HG03064 (cell line): Measurements from ENCODE around the gene SPATA16.
"Not testable (repeated sequence)": the region's sequence is repeated elsewhere in the genome, so short reads cannot be mapped to it uniquely, and the experiment has no call there.

Experiments used
- ATAC-seq: cut with Tn5 transposase; IDR thresholded peaks from one replicate; pipeline ENCODE4 v1.9.1; 2021; ENCODE audit warnings: low read depth; ENCODE audit not compliant: unreplicated experiment

SPATA16 gene

DNA sequence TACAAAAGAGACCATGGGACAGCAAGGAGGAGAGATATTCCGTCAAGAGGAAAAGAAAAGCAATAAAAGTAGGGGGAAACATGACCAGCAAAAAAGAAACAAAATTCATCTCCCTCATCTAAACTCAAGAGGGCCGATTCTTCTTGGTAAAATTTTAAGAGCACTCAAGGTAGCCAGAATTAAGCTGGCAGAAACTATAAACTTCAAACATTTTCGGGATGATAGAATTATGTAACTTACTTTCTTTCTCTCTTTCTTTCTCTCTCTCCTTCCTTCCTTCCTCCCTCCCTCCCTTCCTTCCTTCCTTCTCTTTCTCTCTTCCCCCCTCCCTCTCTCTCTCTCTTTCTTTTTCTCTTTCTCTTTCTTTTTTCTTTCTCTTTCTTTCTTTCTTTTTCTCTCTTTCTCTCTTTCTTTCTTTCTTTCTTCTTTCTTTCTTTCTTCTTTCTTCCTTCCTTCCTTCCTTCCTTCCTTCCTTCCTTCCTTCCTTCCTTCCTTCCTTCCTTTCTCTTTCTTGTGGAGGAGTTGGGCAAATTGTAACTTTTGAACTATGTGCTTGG, 180.3 kb downstream of the SPATA16 start:
- ATAC-seq = not testable (repeated sequence)

DNA sequence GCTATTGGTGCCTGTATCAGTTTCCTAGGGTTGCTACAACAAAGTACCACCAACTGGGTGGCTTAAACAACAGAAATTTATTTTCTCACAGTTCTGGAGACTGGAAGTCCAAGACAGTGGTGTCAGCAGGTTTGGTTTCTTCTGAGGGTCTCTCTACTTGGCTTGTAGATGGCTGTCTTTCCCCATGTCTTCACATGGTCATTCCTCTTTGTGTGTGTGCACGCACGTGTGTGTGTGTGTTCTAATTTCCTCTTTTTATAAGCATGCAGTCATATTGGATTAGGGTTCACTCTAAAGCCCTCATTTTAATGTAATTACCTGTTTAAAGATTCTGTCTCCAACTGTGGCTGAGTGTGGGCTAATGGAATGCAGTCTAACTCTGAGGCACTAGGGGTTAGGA, 182.5 kb downstream of the SPATA16 start:
- ATAC-seq = no peak

DNA sequence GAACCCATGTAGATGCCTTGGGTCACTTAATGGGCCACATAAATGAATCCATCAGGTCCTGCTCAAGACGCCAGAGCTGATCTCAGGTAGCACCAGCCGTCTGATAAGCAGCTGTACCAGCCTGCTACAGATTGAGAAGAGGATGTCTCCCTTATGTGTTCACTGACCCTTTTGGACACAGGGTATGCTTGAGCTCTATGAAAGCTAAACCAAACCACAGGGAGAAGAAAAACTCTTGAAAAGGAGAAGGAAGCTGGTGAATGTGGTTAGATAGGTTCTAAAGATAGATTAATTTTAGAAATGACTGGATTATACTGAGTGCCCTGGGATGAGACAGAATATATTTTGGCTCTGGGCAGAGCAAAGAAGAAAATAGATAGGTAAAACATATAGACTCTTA, 187.5 kb downstream of the SPATA16 start:
- ATAC-seq = no peak

DNA sequence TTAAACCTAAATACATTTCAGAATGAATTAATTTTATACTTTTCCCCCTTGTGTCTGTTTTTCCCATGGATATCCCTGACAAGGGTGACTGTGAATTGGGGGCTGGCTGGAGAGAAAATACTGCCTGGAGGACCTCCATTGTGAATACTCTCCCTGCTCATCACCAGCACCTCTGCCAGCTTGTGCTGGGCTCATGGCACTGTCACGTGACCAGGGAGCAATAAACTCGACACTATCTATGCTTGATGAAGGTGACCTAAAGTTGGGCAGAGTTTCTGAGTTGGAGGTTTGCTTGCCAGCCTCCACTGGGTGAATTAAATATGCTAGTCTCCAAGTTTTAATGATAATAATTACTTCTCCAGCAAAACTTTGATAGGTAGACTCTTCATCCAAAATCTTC, 189.5 kb downstream of the SPATA16 start:
- ATAC-seq = no peak

DNA sequence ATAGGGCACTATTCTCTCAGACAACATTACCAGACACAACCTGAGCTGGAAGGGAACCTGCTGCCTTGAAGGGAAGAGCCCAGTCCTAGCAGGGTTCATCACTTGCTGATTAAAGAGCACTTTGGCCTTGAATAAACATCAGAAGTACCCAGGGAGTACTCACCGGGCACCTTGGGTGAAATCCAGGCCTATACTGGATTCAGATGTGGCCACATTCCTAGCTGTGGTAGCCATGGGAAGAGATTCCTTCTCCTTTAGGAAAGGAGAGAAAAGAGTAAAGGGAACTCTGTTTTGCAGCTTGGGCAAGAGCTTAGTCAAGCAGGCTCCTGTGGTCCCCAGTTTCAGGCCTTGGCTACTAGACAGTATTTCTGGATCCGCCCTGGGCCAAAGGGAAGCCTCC, 195.0 kb downstream of the SPATA16 start:
- ATAC-seq = no peak

DNA sequence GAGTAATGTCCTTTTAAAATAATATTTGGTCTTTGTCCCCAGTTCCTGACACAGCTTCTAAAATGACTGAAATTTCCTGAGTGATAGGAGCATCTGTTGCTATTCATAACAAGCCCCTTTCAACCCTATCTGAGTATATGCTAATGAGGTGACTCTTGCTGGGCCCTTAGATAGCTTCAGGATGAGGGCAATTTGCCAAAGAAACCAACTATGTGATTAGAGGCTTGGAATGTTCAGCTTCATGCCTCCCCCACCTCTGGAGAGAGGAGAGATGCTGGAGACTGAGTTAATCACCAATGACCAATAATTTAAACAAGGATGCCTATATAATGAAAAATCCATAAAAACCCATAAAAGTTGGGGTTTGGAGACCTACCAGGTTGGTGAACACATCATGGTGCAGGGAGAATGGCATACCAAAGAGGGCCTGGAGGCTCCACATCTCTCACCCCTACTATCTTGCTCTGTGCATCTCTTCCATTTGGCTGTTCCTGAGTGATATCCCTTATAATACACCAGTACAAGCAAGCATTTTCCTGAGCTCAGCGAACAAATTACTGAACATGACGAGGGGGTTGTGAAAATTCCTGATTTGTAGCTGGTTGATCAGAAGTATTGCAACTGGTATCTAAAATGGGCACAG, 201.3 kb downstream of the SPATA16 start:
- no peak for ATAC-seq

DNA sequence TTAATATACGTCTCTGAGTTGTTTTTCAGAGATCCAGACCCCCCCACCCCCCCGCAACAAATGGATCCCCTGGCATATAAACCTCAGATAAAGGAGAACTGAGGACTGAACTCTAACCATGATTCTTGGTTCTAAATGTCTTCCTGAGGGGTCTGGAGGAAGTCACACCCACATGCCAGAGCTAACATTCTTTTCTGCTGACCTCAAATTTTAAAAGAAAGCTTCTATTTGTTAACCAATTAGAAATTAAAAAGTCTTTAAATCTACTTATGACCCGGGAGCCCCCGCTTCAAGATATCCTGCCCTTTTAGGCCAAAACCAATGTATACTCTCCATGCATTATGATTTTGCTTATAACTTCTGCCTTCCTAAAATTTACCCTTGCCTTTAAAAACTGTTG, 202.2 kb downstream of the SPATA16 start:
- ATAC-seq = no peak

DNA sequence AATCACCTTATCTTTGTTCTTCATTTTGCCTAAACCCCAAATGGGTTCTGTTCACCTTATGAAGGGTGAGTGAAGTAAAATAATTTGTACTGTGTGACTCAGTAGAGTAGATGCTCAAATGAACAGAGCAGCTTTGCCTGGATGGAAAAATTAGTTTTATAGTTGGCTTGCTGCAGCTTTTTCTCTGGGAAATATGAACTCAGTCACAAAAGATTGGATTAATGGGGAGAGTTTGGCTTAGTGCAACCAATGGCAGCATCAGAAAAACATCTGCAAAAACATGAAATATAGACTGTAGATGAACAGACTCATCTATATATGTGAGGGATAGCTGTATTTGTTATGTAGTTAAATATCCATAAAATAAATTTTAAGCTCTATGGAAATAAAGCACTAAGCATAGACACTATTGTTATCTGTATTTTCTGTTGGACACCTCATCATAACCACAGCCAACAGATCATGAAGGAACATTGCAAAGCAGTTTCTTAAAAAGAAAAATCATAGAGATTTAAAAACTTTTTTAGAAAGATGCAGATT, 209.2 kb downstream of the SPATA16 start:
- no peak for ATAC-seq

DNA sequence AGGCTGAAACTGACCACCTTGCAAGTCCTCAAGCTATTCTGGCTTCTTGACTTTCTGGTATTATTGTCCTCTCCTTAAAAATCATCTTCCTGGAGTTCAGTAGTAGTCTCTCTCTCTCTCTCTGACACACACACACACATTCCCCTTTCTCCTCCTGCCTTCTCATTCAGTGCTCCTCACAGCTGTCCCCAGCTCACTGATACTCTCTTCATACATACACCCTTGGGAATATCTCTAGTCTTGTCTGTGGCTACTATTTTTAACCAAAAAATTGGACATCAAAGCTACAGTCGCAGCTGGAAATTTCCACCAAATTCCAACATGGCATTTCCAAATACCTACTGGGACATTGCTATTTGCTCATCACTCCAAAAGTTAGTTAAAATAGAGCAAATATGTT, 211.6 kb downstream of the SPATA16 start:
- no peak for ATAC-seq

DNA sequence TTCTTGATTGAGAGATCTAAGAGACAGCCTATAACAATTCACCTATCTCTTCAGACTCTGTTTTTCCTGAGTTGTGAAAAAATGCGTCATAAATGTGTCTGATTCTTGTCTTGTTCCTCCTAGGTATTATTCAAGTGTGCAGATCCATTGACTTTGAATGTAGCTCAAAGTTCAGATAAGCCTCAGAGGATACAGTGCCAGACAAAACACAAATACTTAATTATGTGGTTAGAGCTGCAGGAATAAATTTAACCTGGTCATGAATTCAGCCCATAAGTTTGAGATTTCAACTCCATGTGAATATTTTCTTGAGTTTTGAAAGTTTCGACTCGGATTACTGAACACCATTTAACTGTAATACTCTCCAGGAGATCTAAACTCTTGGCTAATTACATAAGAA, 216.5 kb downstream of the SPATA16 start:
- ATAC-seq = no peak

DNA sequence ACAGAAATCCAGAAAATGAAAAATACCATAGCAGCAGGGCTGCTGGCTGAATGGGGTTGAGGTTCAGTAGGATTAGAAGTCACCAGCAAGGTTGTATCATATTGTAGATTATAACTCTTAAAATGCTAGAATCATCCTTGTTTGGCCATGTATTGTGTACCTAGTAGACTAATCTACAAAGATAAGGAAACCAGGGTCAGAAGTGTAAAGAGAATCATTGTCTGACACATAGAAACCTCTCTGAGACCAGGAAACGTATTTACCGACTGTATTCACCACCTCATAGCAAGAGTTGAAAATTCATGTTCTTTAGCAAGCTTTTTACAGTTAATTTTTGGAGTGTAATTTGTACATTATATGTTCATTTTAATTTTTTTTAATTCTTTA, 221.7 kb downstream of the SPATA16 start:
- ATAC-seq = no peak

DNA sequence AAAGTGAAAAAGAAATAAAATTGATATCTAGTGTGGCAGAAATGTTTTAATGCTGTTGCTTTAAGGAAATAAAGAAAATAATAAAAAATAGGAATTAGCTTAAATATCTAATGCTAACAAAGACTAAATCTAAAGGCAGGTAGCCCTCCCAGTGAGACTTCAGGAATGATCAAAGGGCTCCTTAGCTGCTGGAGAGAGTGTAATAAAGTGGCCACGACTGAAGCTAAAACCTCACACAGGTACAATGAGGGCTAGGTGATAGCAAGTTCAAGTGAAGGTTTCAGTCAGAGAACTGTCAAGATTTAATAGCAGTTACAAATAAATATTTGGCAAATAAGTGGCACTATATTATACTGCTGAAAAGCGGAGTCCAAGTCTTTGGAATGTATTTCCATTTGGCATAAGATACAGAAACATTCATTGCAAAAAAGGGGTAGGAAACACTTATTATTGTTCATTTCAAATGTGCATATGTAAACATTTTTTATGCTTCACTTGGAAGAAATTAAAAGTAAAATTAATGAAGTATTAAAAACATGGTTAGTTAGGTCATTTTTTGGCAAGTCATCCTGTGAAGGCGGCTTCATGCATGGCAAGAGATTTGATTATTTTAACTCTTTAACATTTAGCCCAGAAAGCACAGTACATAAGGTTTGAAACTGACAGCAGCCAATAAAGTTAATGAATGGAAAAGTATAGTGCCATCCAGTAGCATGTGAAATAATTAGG, 222.3 kb downstream of the SPATA16 start:
- ATAC-seq = no peak

DNA sequence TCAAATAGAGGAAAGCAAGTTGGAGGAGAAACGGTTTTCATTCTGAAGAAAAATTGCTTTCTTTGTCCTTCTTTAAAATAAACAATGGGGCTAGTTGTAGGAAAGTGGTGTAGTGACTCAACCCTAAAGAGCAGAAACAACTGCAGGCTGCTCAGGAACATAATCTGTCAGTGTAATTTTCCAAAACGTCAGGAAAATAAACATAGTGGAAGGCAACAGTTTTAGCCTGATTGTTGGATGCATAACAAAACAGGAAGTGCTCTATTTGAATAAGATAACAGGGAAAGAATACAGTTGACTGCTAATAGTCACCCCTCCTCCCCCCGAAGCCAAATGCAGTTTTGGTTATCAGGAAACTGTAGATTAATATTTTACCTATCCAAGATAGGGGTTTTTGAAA, 222.9 kb downstream of the SPATA16 start:
- ATAC-seq = no peak

DNA sequence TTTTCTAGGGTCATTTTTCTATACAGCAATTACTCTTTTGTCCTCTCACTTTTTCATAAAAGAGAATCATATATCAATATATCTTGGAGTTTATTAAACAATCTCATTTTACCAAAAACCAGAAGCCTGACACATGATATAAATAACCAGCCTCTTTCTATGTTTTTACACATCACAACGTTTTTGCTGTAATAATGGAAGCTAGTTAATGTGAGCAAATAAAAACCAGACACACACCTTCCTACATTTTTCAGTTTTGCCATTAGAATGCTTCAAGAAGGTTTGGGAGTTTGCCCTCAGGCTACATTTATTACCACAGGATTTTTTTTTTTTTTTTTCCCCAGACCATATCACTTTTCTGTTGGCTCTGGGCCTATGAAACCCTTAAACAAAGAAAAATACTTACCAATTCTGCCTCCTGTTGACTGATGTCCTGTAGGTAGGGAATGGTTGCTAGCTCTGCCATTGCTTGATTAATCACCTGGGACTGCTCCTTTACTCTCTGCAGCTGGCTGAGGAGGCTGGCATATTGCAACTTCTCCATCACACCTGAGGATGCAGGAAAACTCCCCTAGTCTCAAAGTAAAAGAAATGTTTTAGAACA, 225.0 kb downstream of the SPATA16 start:
- no peak for ATAC-seq

DNA sequence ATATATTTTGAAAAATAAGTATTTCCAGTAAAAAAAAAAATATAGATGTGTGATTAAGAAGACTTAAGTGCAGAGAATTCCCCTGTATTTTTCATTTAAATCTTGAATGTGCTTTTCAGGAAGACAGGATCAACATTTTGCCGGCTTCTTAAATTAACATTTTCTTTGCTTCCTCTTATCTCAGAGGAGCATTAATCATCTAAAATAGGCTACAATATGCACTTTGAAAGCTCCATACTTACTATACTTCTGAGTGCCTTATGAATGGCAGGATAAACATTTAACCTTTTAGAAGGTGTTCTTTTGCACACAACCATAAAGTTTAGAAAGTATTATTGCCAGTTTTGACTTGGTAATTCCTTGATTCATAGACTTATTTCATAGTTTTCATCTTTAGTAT, 226.2 kb downstream of the SPATA16 start:
- no peak for ATAC-seq

DNA sequence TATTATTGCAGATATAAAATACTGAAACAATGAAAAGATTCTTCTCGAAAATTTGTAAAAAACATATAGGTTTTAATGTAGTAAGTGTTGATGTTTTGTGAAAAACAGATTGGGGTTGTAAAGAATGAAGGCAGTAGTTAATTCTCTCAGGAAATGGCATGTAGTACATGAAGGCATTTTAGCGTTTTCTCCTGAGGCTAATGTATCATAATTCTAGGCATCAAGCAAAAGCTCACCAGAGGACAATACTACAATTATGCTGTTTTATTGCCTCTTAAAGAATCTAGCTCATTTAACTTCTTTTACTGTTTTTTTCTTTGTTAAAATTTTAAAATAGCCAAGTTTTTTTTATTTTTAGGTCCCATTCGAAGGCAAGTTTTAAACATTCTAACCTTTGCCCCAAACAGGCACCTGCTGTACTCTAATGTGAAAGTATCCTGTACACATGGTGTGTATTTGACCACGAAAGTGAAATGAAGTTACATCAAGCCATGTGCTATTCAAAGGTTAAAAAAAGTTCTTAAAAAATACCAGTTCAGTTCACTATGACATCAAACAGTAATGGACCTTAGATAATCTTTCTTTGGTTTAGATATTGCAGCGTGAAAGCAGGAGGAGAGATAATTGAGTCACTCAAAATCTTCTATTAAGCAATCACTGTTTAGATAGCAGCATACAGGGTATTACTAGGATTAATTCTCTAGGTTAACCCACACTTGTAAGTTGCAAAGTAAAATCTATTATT, 227.0 kb downstream of the SPATA16 start:
- ATAC-seq = no peak

DNA sequence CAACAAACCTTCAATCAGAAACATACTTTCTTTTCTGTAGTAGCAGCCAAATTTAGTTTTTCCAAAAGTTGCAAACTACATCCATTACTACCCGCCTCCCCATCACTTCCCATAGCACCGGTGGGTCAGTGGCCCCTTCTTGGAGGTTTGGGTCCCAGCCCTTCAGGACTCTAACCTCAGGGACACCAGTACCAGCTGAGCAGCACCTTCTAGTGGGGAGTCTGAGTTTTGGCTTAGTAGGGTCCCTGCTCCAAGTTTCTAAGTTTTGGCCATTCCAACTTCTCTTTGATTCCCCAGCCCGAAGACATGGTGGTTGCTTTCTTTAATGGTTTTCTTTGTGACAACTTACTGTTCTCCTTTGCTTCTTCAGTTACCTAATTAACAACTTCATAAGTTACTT, 229.9 kb downstream of the SPATA16 start:
- no peak for ATAC-seq

DNA sequence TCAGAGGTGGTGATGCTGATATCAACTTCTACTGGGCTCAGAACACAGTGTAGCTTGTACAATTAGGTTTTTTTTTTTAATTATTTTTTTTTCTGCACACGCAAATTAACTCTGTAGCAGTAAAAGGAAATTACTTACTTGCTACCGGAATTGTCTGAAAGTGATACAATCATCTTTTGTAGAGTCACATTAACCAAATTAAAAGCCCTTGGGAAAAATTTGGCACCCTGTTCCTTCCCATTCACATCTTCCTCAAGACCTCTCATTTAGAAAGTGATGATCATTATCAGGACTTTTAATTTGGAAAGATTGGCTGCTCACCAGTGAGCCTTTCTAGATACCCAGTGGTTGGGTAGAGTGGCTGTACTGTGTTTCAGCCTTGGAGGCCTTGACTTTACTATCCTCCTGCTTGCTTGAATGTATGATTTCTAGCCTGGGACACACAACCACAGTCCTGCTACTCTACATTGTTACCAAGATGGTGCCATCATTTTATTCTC, 232.2 kb downstream of the SPATA16 start:
- no peak for ATAC-seq

DNA sequence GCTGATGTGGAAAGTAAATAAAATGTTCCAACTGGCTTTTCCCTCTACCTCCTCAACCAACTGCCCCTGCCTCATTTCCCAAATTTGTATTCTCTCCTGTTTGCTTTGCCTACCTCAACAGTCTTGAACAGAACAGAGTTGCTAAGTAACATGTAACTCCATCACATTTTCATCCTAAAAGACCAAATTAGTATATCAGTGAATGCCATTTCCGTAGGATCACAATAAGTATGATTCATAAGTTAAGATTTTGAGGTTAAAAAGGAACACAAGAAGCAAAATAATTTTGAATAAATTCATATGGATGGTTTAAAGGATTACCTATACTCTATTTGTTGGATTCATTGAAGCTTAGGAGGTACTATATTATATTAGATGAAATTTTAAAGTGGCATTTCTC, 235.6 kb downstream of the SPATA16 start:
- ATAC-seq = no peak

DNA sequence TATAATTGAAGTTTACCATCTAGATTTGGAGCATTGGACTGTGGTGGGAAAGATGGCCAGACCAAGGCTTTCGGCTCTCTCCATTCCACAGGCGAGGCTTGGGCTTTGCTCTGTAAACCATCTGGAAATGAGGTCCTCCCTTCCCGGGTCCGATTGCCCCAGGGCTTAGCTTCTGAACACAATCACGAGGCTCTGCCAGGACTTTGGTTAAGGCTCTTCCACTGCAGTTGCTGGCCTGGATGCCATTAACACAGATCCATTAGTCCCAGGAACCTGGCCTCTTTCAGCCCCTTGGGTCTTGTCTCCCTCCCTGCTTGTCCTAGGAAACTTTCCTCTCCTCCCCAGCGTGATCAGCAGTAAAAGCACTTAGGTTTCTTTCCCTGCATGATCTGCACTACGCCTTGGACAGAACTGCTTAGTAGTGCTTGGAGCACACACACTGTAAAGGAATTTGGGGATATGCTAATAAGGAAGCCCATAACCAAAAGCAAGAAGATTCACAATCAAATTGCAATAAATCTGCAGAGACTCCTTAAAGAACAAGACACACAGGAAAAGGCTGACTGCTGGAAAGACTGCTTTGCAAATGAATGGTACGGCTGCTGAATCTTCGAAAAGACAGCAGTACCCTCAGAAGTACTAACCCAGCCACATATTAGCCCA, 236.2 kb downstream of the SPATA16 start:
- ATAC-seq = no peak
